Osteocyte (in vitro differentiated cells): ENCODE data around the gene PROB1. TPM values are rescaled to one million over a fixed set of nuclear protein-coding genes. Genes with fewer than 3 reads are reported as not detected.

Experiments
- DNase-seq: peaks from one replicate; pipeline ENCODE4 v3.0.0; 2021; ENCODE audit warnings: mixed read lengths; ENCODE audit not compliant: unreplicated experiment; ENCODE audit errors: extremely low spot score
- H3K27ac Mint-ChIP-seq: one replicate; pipeline ENCODE4 v1.8.0; 2021; ENCODE audit warnings: mild to moderate bottlenecking, mixed read lengths; ENCODE audit not compliant: unreplicated experiment
- H3K27me3 Mint-ChIP-seq: one replicate; pipeline ENCODE4 v1.8.0; 2021; ENCODE audit warnings: mixed read lengths; ENCODE audit not compliant: unreplicated experiment
- H3K36me3 Mint-ChIP-seq: one replicate; pipeline ENCODE4 v1.8.0; 2021; ENCODE audit warnings: mixed read lengths; ENCODE audit not compliant: unreplicated experiment
- H3K4me1 Mint-ChIP-seq: one replicate; pipeline ENCODE4 v1.8.0; 2021; ENCODE audit warnings: mixed read lengths; ENCODE audit not compliant: unreplicated experiment
- H3K4me3 Mint-ChIP-seq: one replicate; pipeline ENCODE4 v1.8.0; 2021; ENCODE audit warnings: mild to moderate bottlenecking, moderate library complexity, mixed read lengths; ENCODE audit not compliant: unreplicated experiment
- H3K9me3 Mint-ChIP-seq: one replicate; pipeline ENCODE4 v1.8.0; 2021; ENCODE audit warnings: mixed read lengths; ENCODE audit not compliant: unreplicated experiment
- CTCF ChIP-seq: fragments of 200-600 bp; sonication (generic); IDR thresholded peaks from 2 replicates; pipeline ENCODE4 v1.5.0; 2021; ENCODE audit warnings: antibody characterized with exemption, mild to moderate bottlenecking, moderate library complexity
- total RNA-seq: library from RNA; stranded (reverse); gene quantifications from 2 replicates; pipeline ENCODE4 v1.2.1, GENCODE V29; 2021

PROB1 gene
- total RNA-seq, 1 donor from 2014 or later, result 1.5 TPM

- H3K27me3 Mint-ChIP-seq, result no peaks in the 10 kb centered on the region
- H3K27ac Mint-ChIP-seq, result no peak overlapping the region
- H3K4me1 Mint-ChIP-seq, result peaks cover 28% of the 10 kb centered on the region
- no peaks in the 10 kb centered on the region for H3K9me3 Mint-ChIP-seq
- TF ChIP-seq CTCF, result peak; percentile 53
- DNase-seq, result no peak
- H3K4me3 Mint-ChIP-seq, result peak overlapping the region; percentile 78
- H3K36me3 Mint-ChIP-seq, result peaks cover under 1% of the 10 kb centered on the region
Observed at GRCh38 chr5:139394123-139394653, 716 bp downstream of the PROB1 start.

GRCh38 chr5:139393497-139394122 lies 1.3 kb downstream of the PROB1 start:
- H3K36me3 Mint-ChIP-seq, result no peaks in the 10 kb centered on the region
- H3K27ac Mint-ChIP-seq, result peak overlapping the region; percentile 60
- peak overlapping the region; percentile 78 for H3K4me3 Mint-ChIP-seq
- no peaks in the 10 kb centered on the region for H3K27me3 Mint-ChIP-seq
- no peak for DNase-seq
- H3K9me3 Mint-ChIP-seq, result no peaks in the 10 kb centered on the region
- TF ChIP-seq CTCF, result no peak
- H3K4me1 Mint-ChIP-seq, result peaks cover 28% of the 10 kb centered on the region

GRCh38 chr5:139392678-139393496 lies 2.0 kb downstream of the PROB1 start:
- H3K27ac Mint-ChIP-seq, result peak overlapping the region; percentile 60
- peaks cover 31% of the 10 kb centered on the region for H3K4me1 Mint-ChIP-seq
- peak; percentile 58 for TF ChIP-seq CTCF
- no peaks in the 10 kb centered on the region for H3K27me3 Mint-ChIP-seq
- H3K4me3 Mint-ChIP-seq, result peak overlapping the region; percentile 78
- no peaks in the 10 kb centered on the region for H3K9me3 Mint-ChIP-seq
- H3K36me3 Mint-ChIP-seq, result no peaks in the 10 kb centered on the region
- DNase-seq, result no peak

GRCh38 chr5:139392324-139392677 lies 2.6 kb downstream of the PROB1 start:
- no peak for TF ChIP-seq CTCF
- Mint-ChIP-seq H3K4me3 (no peak overlapping the region), H3K36me3 (no peaks in the 10 kb centered on the region), H3K4me1 (peaks cover 29% of the 10 kb centered on the region), H3K27ac (no peak overlapping the region), H3K27me3 (no peaks in the 10 kb centered on the region), H3K9me3 (no peaks in the 10 kb centered on the region)
- DNase-seq, result no peak
